Effector memory CD4-positive, alpha-beta T cell (primary cell): ENCODE results near the gene SORCS2.

ENCODE experiments used
- DNase-seq, 3 donors: peaks; one replicate each; pipeline ENCODE4 v3.0.0-alpha.2; 2020
- H3K27ac ChIP-seq: 2 replicates; pipeline ENCODE4 v1.7.0; 2013; ENCODE audit warnings: mild to moderate bottlenecking, low read length, moderate library complexity; ENCODE audit not compliant: insufficient read depth, poor library complexity, severe bottlenecking
- H3K27me3 ChIP-seq: replicated peaks from 2 replicates; pipeline ENCODE4 v1.7.0; 2013; ENCODE audit warnings: mild to moderate bottlenecking, low read length; ENCODE audit not compliant: insufficient read depth, control insufficient read depth, poor library complexity, severe bottlenecking
- H3K36me3 ChIP-seq: 2 replicates; pipeline ENCODE4 v1.7.0; 2013; ENCODE audit warnings: mild to moderate bottlenecking, low read length, moderate library complexity; ENCODE audit not compliant: control insufficient read depth, insufficient read depth
- H3K4me1 ChIP-seq: 2 replicates; pipeline ENCODE4 v1.7.0; 2013; ENCODE audit warnings: low read length, mild to moderate bottlenecking; ENCODE audit not compliant: control insufficient read depth, insufficient read depth, poor library complexity, severe bottlenecking
- H3K4me3 ChIP-seq: 2 replicates; pipeline ENCODE4 v1.7.0; 2013; ENCODE audit warnings: low read length, low read depth, mild to moderate bottlenecking; ENCODE audit not compliant: insufficient read depth, poor library complexity, severe bottlenecking
- H3K9me3 ChIP-seq: 2 replicates; pipeline ENCODE4 v1.7.0; 2013; ENCODE audit warnings: mild to moderate bottlenecking, low read length, moderate library complexity; ENCODE audit not compliant: control insufficient read depth

The SORCS2 gene

GRCh38 chr4:7737752-7738457 lies 545.6 kb downstream of the SORCS2 start:
- H3K27me3 ChIP-seq: no peaks in the 10 kb centered on the region
- H3K27ac ChIP-seq: no peak overlapping the region
- DNase-seq: no peak
- H3K9me3 ChIP-seq: no peaks in the 10 kb centered on the region
- H3K4me1 ChIP-seq: no peaks in the 10 kb centered on the region
- no peak overlapping the region for H3K4me3 ChIP-seq
- no peaks in the 10 kb centered on the region for H3K36me3 ChIP-seq

DNA sequence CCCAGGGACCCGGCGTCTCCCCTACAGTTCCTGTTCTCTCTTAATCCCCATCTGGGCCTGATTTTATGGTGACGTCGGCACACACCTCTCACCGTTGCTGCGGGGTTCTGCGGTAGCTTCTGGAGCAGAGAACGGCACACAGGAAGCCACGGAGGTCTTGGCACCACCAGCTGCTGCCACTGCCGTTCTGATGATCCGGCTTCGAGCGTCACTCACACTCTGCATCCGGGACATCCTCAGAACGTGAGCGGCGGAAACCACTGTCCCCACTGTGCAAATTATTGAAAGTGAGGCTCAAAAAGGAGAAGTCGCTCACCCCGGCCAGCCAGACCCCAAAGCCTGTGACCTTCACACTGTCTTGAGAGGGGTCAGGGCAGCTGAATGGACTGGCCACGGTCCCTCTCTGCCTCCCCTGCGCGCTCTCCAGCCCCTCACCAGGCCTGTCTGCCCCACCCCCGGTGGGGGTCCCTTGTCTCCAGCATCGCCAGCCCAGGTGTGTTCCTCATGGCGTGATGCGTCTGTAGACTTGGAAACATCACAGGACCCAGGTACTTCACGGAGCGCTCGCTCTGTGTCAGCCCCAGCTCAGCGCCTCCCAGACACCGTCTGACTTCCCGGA lies 546.2 kb downstream of the SORCS2 start:
- H3K27me3 ChIP-seq: no peaks in the 10 kb centered on the region
- no peak for DNase-seq
- no peaks in the 10 kb centered on the region for H3K4me1 ChIP-seq
- no peak overlapping the region for H3K27ac ChIP-seq
- H3K4me3 ChIP-seq: no peak overlapping the region
- no peaks in the 10 kb centered on the region for H3K9me3 ChIP-seq
- H3K36me3 ChIP-seq: no peaks in the 10 kb centered on the region

DNA sequence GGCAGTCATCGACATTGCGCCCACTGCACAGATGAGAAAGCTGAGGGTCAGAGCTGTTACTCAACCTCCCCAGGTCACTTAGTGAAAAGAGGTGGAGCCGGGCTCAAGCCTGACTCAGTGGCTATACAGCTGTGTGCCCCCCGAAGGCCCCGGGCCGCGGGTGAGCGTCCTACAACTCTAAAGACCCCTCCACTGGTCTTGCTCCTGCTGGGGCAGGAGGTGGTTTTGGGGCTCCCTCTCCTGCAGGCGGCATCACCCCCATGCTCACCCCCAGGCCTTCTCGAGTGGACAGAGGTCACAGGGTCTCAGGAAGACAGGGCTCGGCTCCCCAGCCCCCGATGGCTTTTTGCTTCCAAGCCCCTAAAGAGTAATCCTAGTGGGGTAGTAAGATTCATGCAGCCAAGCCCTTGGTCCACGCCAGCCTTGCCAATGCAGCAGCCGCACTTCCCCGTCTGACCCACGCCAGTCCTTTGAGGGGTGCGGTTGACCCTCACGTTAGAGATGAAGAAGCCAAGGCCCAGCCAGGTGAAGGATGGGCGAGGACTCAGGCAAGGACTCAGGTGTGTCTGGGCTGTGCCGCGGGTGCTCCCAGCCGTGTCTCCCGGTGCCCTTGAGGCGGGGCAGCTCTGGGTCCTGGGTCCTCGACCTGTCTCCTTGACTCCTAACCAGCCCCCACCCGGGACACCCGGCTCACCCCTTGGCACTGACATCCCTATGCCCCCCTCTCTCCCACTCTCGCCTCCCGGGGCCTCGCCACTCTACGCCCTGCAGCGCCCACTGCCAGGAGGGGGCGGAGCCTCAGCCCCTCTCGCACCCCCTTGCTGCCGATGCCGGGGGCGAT lies 547.0 kb downstream of the SORCS2 start:
- no peaks in the 10 kb centered on the region for H3K9me3 ChIP-seq
- no peaks in the 10 kb centered on the region for H3K36me3 ChIP-seq
- H3K4me3 ChIP-seq: no peak overlapping the region
- H3K4me1 ChIP-seq: no peaks in the 10 kb centered on the region
- H3K27me3 ChIP-seq: no peaks in the 10 kb centered on the region
- no peak for DNase-seq
- no peak overlapping the region for H3K27ac ChIP-seq

GRCh38 chr4:7739918-7740865 lies 547.9 kb downstream of the SORCS2 start:
- no peak overlapping the region for H3K27ac ChIP-seq
- H3K4me3 ChIP-seq: no peak overlapping the region
- H3K4me1 ChIP-seq: no peaks in the 10 kb centered on the region
- H3K9me3 ChIP-seq: no peaks in the 10 kb centered on the region
- H3K27me3 ChIP-seq: no peaks in the 10 kb centered on the region
- no peak for DNase-seq
- H3K36me3 ChIP-seq: no peaks in the 10 kb centered on the region

GRCh38 chr4:7740866-7741525 lies 548.7 kb downstream of the SORCS2 start:
- DNase-seq: no peak
- no peak overlapping the region for H3K27ac ChIP-seq
- no peaks in the 10 kb centered on the region for H3K36me3 ChIP-seq
- no peaks in the 10 kb centered on the region for H3K9me3 ChIP-seq
- no peaks in the 10 kb centered on the region for H3K4me1 ChIP-seq
- no peak overlapping the region for H3K4me3 ChIP-seq
- H3K27me3 ChIP-seq: no peaks in the 10 kb centered on the region

DNA sequence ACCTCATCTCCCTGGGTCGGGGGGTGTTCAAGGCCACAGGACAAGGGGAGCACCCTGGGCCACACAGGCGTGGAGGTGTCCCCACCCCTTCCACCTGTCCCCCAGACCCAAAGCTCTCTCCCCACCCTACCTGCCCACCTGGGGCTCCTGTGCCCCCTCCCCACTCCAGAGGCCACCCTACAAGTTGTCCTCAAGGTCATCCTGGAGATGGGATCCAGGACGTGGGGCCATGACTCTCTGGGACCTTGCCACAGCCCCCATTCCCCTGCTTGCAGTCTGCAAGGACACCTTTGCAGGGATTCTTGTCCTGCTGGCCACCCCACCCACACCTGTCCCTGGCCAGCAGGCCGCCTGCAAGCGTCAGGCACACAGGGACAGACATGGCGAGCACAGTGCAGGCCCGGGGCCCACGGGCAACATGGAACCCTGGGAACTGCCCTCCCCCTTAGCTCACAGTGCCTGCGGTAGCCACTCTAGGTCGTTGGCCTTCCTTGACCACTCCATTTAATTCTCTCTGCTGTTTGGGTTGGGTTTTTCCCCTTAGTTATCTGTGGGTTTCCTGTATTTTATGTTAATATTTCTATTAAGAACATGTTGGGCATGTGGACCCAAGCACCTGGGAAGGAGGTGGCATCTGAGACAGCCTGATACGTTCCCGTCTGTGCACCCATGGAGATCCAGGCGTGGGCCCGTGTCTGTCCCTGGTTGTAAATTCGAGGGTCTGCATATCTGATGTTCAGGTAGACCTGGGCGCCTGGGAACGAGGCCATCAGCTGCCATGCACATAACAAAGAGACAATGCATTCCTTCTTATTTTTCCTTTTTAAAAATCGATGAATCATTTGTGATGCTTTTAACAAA lies 549.8 kb downstream of the SORCS2 start:
- Histone ChIP-seq H3K36me3 (no peaks in the 10 kb centered on the region), H3K27ac (no peak overlapping the region), H3K27me3 (no peaks in the 10 kb centered on the region), H3K9me3 (no peaks in the 10 kb centered on the region), H3K4me3 (no peak overlapping the region), H3K4me1 (no peaks in the 10 kb centered on the region)
- no peak for DNase-seq

DNA sequence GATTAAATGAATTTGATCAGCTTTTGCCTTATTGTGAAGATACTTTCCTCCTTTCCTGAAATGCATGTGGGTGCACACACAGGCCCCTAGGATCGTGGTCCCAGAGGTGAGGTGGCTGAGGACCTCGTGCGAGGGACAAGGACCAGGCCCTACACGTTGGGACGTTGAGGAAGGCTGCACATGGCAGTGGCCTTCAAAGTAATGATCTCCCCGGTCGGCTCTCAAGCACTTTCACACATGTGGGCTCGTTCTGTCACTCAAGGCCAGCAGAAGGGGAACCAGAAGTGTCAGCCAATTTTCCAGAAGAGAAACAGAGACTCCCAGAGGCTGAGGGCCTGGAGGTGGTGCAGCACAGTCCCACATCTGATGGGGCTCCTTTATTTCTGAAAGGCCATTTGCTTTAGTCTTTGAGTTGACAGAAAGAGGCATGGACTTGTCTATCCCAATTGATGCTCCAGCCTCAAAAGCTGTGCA lies 550.5 kb downstream of the SORCS2 start:
- no peaks in the 10 kb centered on the region for H3K27me3 ChIP-seq
- H3K27ac ChIP-seq: no peak overlapping the region
- H3K36me3 ChIP-seq: no peaks in the 10 kb centered on the region
- H3K9me3 ChIP-seq: no peaks in the 10 kb centered on the region
- H3K4me3 ChIP-seq: no peak overlapping the region
- no peak for DNase-seq
- H3K4me1 ChIP-seq: no peaks in the 10 kb centered on the region

DNA sequence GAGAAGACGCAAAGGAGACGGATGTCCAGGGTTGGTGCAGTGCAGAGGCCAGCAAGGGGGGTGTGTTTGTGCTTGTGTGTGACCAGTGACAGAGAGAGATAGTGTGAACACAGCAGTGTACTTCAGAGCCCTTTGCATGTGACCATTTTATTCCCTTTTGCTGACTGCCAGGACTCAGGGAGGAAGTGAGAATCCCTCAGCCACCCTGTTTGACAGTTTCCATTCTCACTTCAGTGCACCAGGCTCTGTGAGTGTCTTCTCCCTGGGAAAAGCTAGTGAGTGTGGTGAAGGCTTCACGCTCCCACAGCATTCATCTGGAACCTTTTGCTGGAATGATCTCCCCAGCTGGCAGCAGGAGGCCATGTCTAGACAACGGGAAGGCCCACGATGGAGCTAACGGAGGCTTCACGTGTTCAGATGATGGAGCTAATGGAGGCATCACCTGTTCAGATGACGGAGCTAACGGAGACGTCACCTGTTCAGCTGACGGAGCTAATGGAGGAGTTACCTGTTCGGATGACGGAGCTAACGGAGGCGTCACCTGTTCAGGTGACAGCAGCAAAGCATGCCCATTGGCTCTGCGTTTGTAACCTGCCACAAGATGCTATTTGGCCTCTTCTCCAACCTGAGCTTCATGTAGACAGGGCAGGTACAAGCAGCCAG lies 551.9 kb downstream of the SORCS2 start:
- H3K4me1 ChIP-seq: no peaks in the 10 kb centered on the region
- H3K9me3 ChIP-seq: no peaks in the 10 kb centered on the region
- DNase-seq: no peak
- H3K27ac ChIP-seq: no peak overlapping the region
- H3K4me3 ChIP-seq: no peak overlapping the region
- H3K36me3 ChIP-seq: no peaks in the 10 kb centered on the region
- no peaks in the 10 kb centered on the region for H3K27me3 ChIP-seq
